DND-41 (cell line): ENCODE data around the gene DLG2.

Experiments
- EZH2 ChIP-seq: IDR thresholded peaks from 3 replicates; pipeline ENCODE4 v1.6.1; 2012; ENCODE audit warnings: borderline replicate concordance, low read depth, mild to moderate bottlenecking, moderate library complexity, low read length, inconsistent platforms; ENCODE audit not compliant: severe bottlenecking
- TF ChIP-seq, protein P1 (sequence below): IDR thresholded peaks from 2 replicates; pipeline ENCODE4 v1.5.1; 2012; ENCODE audit warnings: borderline replicate concordance, low read length, moderate library complexity, mild to moderate bottlenecking; ENCODE audit not compliant: poor library complexity, severe bottlenecking; ENCODE audit errors: extremely low read depth

DNA sequence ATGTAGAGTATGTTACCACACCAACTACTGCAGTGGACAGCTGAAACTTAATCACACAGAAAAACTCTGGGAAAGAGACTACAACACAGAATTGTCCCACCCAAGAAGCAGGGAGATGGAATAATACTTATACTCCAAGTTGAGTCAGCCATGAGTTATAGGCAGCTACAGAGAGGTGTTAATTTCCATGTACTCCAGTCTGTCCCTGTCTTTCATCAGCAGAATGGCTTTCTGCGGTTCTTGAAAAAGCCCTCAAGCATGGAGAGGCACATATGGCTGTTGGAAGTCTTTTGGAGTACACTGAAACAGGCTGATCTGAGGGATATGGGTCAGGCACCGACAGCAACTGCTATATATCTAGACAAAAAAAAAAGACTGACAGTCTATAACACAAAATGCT lies 219.5 kb downstream of the DLG2 start:
- TF ChIP-seq, protein P1, sequence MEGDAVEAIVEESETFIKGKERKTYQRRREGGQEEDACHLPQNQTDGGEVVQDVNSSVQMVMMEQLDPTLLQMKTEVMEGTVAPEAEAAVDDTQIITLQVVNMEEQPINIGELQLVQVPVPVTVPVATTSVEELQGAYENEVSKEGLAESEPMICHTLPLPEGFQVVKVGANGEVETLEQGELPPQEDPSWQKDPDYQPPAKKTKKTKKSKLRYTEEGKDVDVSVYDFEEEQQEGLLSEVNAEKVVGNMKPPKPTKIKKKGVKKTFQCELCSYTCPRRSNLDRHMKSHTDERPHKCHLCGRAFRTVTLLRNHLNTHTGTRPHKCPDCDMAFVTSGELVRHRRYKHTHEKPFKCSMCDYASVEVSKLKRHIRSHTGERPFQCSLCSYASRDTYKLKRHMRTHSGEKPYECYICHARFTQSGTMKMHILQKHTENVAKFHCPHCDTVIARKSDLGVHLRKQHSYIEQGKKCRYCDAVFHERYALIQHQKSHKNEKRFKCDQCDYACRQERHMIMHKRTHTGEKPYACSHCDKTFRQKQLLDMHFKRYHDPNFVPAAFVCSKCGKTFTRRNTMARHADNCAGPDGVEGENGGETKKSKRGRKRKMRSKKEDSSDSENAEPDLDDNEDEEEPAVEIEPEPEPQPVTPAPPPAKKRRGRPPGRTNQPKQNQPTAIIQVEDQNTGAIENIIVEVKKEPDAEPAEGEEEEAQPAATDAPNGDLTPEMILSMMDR = no peak
- no peak for TF ChIP-seq EZH2
